HEK293T (cell line): ENCODE measurements around the gene KCNF1.

ENCODE experiments used
- ARNT ChIP-seq: fragments of 450-650 bp; IDR thresholded peaks from 2 replicates; pipeline ENCODE4 v1.6.1; 2017; ENCODE audit warnings: mild to moderate bottlenecking
- BHLHE40 ChIP-seq: fragments of 450-650 bp; IDR thresholded peaks from 2 replicates; pipeline ENCODE4 v1.6.1; 2016; ENCODE audit warnings: mild to moderate bottlenecking, moderate library complexity, borderline replicate concordance
- FOXA1 ChIP-seq: fragments of 450-650 bp; IDR thresholded peaks from 2 replicates; pipeline ENCODE4 v1.6.1; 2016; ENCODE audit warnings: mild to moderate bottlenecking
- FOXM1 ChIP-seq: fragments of 450-650 bp; IDR thresholded peaks from 2 replicates; pipeline ENCODE4 v1.6.1; 2017; ENCODE audit warnings: mild to moderate bottlenecking, borderline replicate concordance
- HDGF ChIP-seq: fragments of 450-650 bp; IDR thresholded peaks from 2 replicates; pipeline ENCODE4 v1.6.1; 2017; ENCODE audit warnings: antibody characterized with exemption, borderline replicate concordance
- SP1 ChIP-seq: fragments of 450-650 bp; IDR thresholded peaks from 2 replicates; pipeline ENCODE4 v1.6.1; 2017
- TF ChIP-seq, protein P1 (sequence below): fragments of 450-650 bp; IDR thresholded peaks from 2 replicates; pipeline ENCODE4 v1.6.1; 2016

DNA sequence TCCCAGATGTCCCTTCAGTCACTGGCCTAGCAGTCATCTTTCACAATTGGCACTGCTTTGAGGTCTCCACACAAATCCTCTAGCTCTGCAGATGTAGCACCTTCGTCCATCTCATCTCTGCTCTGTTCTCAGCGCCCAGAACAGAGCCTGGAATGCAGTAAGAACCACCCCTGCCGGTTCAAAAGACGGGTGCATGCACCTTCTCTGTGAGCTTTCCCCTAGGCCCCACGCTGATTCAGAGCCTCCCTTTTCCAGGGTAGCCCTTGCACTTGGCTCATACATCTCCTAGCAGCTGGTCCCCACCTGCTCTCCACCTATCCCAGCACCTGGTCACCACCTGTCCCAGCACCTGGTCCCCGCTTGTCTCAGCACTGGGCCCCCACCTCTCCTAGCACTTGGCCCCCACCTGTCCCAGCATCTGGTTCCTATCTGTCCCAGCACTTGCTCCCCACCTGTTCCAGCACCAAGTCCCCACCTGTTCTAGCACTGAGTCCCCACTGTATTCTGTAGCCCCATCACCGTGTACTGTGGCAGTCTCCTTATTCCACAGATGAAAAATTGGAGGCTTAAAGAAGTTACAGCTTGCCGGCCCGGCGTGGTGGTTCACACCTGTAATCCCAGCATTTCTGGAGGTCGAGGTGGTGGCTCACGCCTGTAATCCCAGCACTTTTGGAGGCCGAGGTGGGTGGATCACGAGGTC is 4.7 kb upstream of the KCNF1 start:
- TF ChIP-seq, protein P1, sequence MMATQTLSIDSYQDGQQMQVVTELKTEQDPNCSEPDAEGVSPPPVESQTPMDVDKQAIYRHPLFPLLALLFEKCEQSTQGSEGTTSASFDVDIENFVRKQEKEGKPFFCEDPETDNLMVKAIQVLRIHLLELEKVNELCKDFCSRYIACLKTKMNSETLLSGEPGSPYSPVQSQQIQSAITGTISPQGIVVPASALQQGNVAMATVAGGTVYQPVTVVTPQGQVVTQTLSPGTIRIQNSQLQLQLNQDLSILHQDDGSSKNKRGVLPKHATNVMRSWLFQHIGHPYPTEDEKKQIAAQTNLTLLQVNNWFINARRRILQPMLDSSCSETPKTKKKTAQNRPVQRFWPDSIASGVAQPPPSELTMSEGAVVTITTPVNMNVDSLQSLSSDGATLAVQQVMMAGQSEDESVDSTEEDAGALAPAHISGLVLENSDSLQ = no peak
- TF ChIP-seq HDGF = no peak
- no peak for TF ChIP-seq SP1
- no peak for TF ChIP-seq FOXM1
- no peak for TF ChIP-seq FOXA1
- TF ChIP-seq ARNT = no peak
- TF ChIP-seq BHLHE40 = no peak
